Activated CD8-positive, alpha-beta memory T cell treated with anti-CD3 and anti-CD28 coated beads, Interleukin-2, amount 10 ng/mL, durations not matched to agents 7 days and 5 days (primary cell): Measurements from ENCODE around the gene TBC1D10B. TPM values are rescaled to one million over a fixed set of nuclear protein-coding genes. Genes with fewer than 3 reads are reported as not detected.

Experiments used
- ATAC-seq: fragments of 150-1000 bp; cut with Tn5 transposase; one replicate; pipeline ENCODE4 v1.10.0; 2021; ENCODE audit warnings: moderate library complexity
- CTCF ChIA-PET: fragments of 350-600 bp; sonication (Branson Sonifier 250); formaldehyde crosslinking; loops from one replicate; lab custom pipeline; 2021; ENCODE audit warnings: antibody characterized with exemption; lab: Charles Lee
- DNase-seq: peaks from one replicate; pipeline ENCODE4 v3.0.0-alpha.2; 2020
- H3K27ac Mint-ChIP-seq: one replicate; pipeline ENCODE4 v1.8.0; 2021; ENCODE audit warnings: mild to moderate bottlenecking, mixed read lengths
- H3K27me3 Mint-ChIP-seq: one replicate; pipeline ENCODE4 v1.8.0; 2021; ENCODE audit warnings: mixed read lengths
- H3K36me3 Mint-ChIP-seq: one replicate; pipeline ENCODE4 v1.8.0; 2021; ENCODE audit warnings: mild to moderate bottlenecking, mixed read lengths
- H3K4me1 Mint-ChIP-seq: one replicate; pipeline ENCODE4 v1.8.0; 2021; ENCODE audit warnings: mixed read lengths
- H3K4me3 Mint-ChIP-seq: one replicate; pipeline ENCODE4 v1.8.0; 2021; ENCODE audit warnings: mild to moderate bottlenecking, moderate library complexity, mixed read lengths
- H3K9me3 Mint-ChIP-seq: one replicate; pipeline ENCODE4 v1.8.0; 2022; ENCODE audit warnings: low read depth, mixed read lengths
- total RNA-seq, 2 experiments: library from RNA; stranded (reverse); gene quantifications; one replicate each; pipeline ENCODE4 v1.2.3, GENCODE V29; 2021

TBC1D10B gene
- total RNA-seq, 2 experiments from 2014 or later = 84.1 to 87.3 TPM

GRCh38 chr16:30365200-30365599 lies 5.1 kb downstream of the TBC1D10B start:
- DNase-seq (no peak), ATAC-seq (no peak)
- Mint-ChIP-seq H3K27me3 (no peaks in the 10 kb centered on the region), H3K9me3 (no peaks in the 10 kb centered on the region), H3K36me3 (peaks cover 51% of the 10 kb centered on the region), H3K4me1 (peaks cover 30% of the 10 kb centered on the region), H3K27ac (no peak overlapping the region), H3K4me3 (no peak overlapping the region)
- CTCF ChIA-PET = interaction anchor here (0.9 to 2.4 kb wide), 4 partner anchors 10 to 43 kb away, joined by 3 to 16 read pairs (median 4); partner anchors contain the start of gene ZNF771

- peaks cover 42% of the 10 kb centered on the region for H3K36me3 Mint-ChIP-seq
- no peaks in the 10 kb centered on the region for H3K27me3 Mint-ChIP-seq
- no peak overlapping the region for H3K4me3 Mint-ChIP-seq
- DNase-seq (no peak), ATAC-seq (no peak)
- no peaks in the 10 kb centered on the region for H3K9me3 Mint-ChIP-seq
- CTCF ChIA-PET = no interaction called here
- H3K4me1 Mint-ChIP-seq = peaks cover 23% of the 10 kb centered on the region
- no peak overlapping the region for H3K27ac Mint-ChIP-seq
Observed at GRCh38 chr16:30361180-30361579, 9.1 kb downstream of the TBC1D10B start.

- Mint-ChIP-seq H3K36me3 (peaks cover 33% of the 10 kb centered on the region), H3K27ac (no peak overlapping the region), H3K4me3 (no peak overlapping the region)
Observed at GRCh38 chr16:30359871-30360170, 10.5 kb downstream of the TBC1D10B start.

GRCh38 chr16:30358990-30359870 lies 11.1 kb downstream of the TBC1D10B start:
- H3K27me3 Mint-ChIP-seq = no peaks in the 10 kb centered on the region
- no peak for ATAC-seq
- no peak overlapping the region for H3K27ac Mint-ChIP-seq

More at GRCh38 chr16:30359871-30360170, 10.5 kb downstream of the TBC1D10B start:
- Mint-ChIP-seq H3K9me3 (no peaks in the 10 kb centered on the region), H3K4me1 (peaks cover 27% of the 10 kb centered on the region), H3K27me3 (no peaks in the 10 kb centered on the region)
- DNase-seq (no peak), ATAC-seq (no peak)
- CTCF ChIA-PET = no interaction called here

GRCh38 chr16:30358577-30358936 lies 11.7 kb downstream of the TBC1D10B start:
- Mint-ChIP-seq H3K4me1 (peaks cover 38% of the 10 kb centered on the region), H3K27me3 (no peaks in the 10 kb centered on the region), H3K36me3 (peaks cover 28% of the 10 kb centered on the region), H3K27ac (no peak overlapping the region), H3K9me3 (no peaks in the 10 kb centered on the region), H3K4me3 (no peak overlapping the region)
- CTCF ChIA-PET = interaction anchor here (0.9 to 1.3 kb wide), 2 partner anchors 9 to 37 kb away, joined by 3 to 4 read pairs; partner anchors contain the start of gene ZNF48
- peak; percentile 40 for DNase-seq
- ATAC-seq = no peak

More at GRCh38 chr16:30358990-30359870, 11.1 kb downstream of the TBC1D10B start:
- CTCF ChIA-PET = interaction anchor here (0.9 to 1.3 kb wide), 2 partner anchors 8 to 36 kb away, joined by 3 to 4 read pairs; partner anchors contain the start of gene ZNF48
- Mint-ChIP-seq H3K4me1 (peaks cover 32% of the 10 kb centered on the region), H3K36me3 (peaks cover 28% of the 10 kb centered on the region), H3K9me3 (no peaks in the 10 kb centered on the region), H3K4me3 (no peak overlapping the region)
- DNase-seq = peak; percentile 38

- no peak for DNase-seq
- CTCF ChIA-PET = interaction anchor here (0.9 to 1.4 kb wide), 3 partner anchors 10 to 37 kb away, joined by 3 to 4 read pairs (median 4); partner anchors contain the start of gene ZNF48
- Mint-ChIP-seq H3K36me3 (peaks cover 25% of the 10 kb centered on the region), H3K4me3 (no peak overlapping the region), H3K9me3 (no peaks in the 10 kb centered on the region), H3K27ac (no peak overlapping the region), H3K27me3 (no peaks in the 10 kb centered on the region), H3K4me1 (peaks cover 40% of the 10 kb centered on the region)
- ATAC-seq = no peak
Observed at GRCh38 chr16:30357715-30358576, 12.3 kb downstream of the TBC1D10B start.

GRCh38 chr16:30357085-30357714 lies 13.1 kb downstream of the TBC1D10B start:
- DNase-seq (peak; percentile 40), ATAC-seq (no peak)
- CTCF ChIA-PET = interaction anchor here (1.4 to 1.5 kb wide), 2 partner anchors 12 to 61 kb away, joined by 3 to 4 read pairs; no protein-coding TSS in a partner anchor
- H3K27me3 Mint-ChIP-seq = no peaks in the 10 kb centered on the region
- peak overlapping the region; percentile 33 for H3K27ac Mint-ChIP-seq
- peaks cover 25% of the 10 kb centered on the region for H3K36me3 Mint-ChIP-seq
- no peak overlapping the region for H3K4me3 Mint-ChIP-seq
- peaks cover 46% of the 10 kb centered on the region for H3K4me1 Mint-ChIP-seq
- H3K9me3 Mint-ChIP-seq = no peaks in the 10 kb centered on the region

GRCh38 chr16:30356401-30357084 lies 13.8 kb downstream of the TBC1D10B start:
- CTCF ChIA-PET = interaction anchor here (0.7 to 1.5 kb wide), 4 partner anchors 12 to 61 kb away, joined by 3 to 5 read pairs (median 4); no protein-coding TSS in a partner anchor
- ATAC-seq (no peak), DNase-seq (peak; percentile 54)
- H3K27me3 Mint-ChIP-seq = no peaks in the 10 kb centered on the region
- H3K36me3 Mint-ChIP-seq = peaks cover 26% of the 10 kb centered on the region
- no peaks in the 10 kb centered on the region for H3K9me3 Mint-ChIP-seq
- H3K4me1 Mint-ChIP-seq = peaks cover 50% of the 10 kb centered on the region
- H3K27ac Mint-ChIP-seq = peak overlapping the region; percentile 88
- peak overlapping the region; percentile 93 for H3K4me3 Mint-ChIP-seq

GRCh38 chr16:30355954-30356308 lies 14.4 kb downstream of the TBC1D10B start:
- ATAC-seq (no peak), DNase-seq (no peak)
- H3K4me1 Mint-ChIP-seq = peaks cover 56% of the 10 kb centered on the region

GRCh38 chr16:30355144-30355953 lies 14.9 kb downstream of the TBC1D10B start, which contains the start of gene CD2BP2:
CD2BP2 (minus strand) TSS chr16:30355308; CDS start chr16:30354681, 627 bp downstream.
- Mint-ChIP-seq H3K27me3 (no peaks in the 10 kb centered on the region), H3K4me3 (peak within 1 kb of the TSS; percentile 93), H3K36me3 (peaks cover 30% of the 10 kb centered on the region), H3K9me3 (no peaks in the 10 kb centered on the region), H3K4me1 (peaks cover 60% of the 10 kb centered on the region), H3K27ac (peak within 1 kb of the TSS; percentile 88)
- peak; percentile 81 for ATAC-seq
- CTCF ChIA-PET = interaction anchor here (0.9 to 1.9 kb wide), 5 partner anchors 10 to 63 kb away, joined by 3 to 8 read pairs (median 3); partner anchors contain the start of gene TBC1D10B
- DNase-seq = peak; percentile 93

More at GRCh38 chr16:30355954-30356308, 14.4 kb downstream of the TBC1D10B start:
- peaks cover 27% of the 10 kb centered on the region for H3K36me3 Mint-ChIP-seq
- H3K9me3 Mint-ChIP-seq = no peaks in the 10 kb centered on the region
- CTCF ChIA-PET = interaction anchor here (0.7 to 1.5 kb wide), 4 partner anchors 10 to 62 kb away, joined by 3 to 5 read pairs (median 4); no protein-coding TSS in a partner anchor
- peak overlapping the region; percentile 93 for H3K4me3 Mint-ChIP-seq
- no peaks in the 10 kb centered on the region for H3K27me3 Mint-ChIP-seq
- peak overlapping the region; percentile 88 for H3K27ac Mint-ChIP-seq

GRCh38 chr16:30354423-30355143 lies 15.7 kb downstream of the TBC1D10B start:
- Mint-ChIP-seq H3K9me3 (no peaks in the 10 kb centered on the region), H3K27me3 (no peaks in the 10 kb centered on the region), H3K4me1 (peaks cover 66% of the 10 kb centered on the region), H3K36me3 (peaks cover 30% of the 10 kb centered on the region), H3K27ac (peak overlapping the region; percentile 88), H3K4me3 (peak overlapping the region; percentile 93)
- DNase-seq (no peak), ATAC-seq (peak; percentile 41)
- CTCF ChIA-PET = interaction anchor here (0.7 to 1.9 kb wide), 10 partner anchors 9 to 262 kb away, joined by 3 to 8 read pairs (median 4); partner anchors contain the start of genes CORO1A and TBC1D10B
